ENCODE results near the gene CCNG2.
A peak's percentile ranks its signal among the peaks of the same experiment; 100 is the strongest.

The CCNG2 gene

DNA sequence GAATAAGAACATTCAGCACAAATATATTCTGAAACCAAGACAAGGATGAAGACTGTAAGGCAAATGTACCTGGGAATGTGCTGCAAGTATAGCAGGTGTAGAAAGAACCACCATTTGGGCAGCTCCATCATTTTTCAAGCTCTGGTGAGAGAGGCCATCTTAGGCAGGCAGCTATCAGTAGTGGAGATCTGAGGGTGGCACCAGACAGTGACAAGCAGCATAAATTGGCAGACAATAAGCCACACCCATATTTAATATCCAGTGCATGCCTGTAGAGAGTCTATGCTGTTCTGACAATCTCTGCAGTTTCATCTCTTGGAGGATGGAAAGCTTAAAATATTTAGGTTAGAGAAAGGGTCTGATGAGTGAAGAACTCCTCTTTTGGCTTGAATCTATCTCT, 22.5 kb downstream of the CCNG2 start:
- no peak for DNase-seq

DNA sequence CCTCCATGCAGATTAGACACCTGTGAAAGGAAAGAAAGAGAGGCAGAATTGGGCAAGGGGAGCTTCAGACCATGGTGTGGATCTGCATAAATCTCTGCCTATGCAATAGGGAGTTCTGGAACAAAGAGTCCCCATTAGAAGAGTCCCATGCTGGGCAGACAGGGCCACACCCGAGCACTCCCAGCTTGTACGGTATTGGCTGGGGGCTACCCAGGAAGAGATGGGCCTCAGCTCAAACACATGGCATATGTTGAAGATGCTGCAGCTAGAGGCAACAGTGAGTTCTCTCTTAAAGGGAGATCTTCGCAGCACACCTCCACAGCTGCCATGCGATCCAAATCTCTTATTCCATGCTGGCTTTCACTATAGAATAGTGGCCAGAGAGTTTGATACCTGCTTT, 24.7 kb downstream of the CCNG2 start:
- no peak for DNase-seq

GRCh38 chr4:77183777-77184420, 26.9 kb downstream of the CCNG2 start:
- no peak for DNase-seq

DNA sequence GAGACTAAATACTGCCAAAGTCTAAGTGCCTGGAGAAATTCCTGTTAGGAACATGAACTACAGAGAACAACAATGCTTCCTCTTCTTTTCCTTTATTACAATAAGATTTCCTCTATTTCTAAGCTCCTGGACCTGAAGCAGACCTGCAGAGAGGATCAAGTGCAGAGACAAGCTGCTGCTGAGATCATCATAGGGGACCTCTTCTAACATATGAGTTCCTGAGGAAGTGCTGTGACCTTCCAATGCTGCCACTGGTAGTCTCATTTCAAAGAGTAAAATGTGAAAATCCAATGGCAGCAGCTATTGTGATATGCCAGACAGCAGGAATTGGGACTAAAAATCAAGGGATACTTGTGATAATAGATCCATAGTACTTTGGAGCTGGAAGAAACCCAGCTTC, 28.0 kb downstream of the CCNG2 start:
- no peak for DNase-seq

GRCh38 chr4:77185686-77186085, 28.7 kb downstream of the CCNG2 start:
- DNase-seq, result no peak

DNA sequence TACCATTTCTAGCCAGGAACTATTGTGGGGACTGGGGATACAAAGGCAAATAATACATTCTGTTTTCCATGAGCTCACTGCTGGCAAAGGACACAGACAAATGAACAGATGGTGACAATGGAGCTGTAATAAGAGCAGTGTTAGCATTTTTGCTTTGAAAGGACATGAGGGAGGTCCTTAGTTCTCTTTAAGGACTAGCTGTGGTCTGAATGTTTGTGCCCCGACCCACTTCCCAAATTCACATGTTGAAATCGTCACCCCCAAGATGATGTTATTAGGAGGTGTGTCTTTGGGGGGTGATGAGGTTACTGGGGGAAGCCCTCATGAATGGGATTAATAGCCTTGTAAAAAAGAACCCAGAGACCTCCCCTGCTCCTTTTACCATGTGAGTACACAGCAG, 30.3 kb downstream of the CCNG2 start:
- DNase-seq, result peak; percentile 16

DNA sequence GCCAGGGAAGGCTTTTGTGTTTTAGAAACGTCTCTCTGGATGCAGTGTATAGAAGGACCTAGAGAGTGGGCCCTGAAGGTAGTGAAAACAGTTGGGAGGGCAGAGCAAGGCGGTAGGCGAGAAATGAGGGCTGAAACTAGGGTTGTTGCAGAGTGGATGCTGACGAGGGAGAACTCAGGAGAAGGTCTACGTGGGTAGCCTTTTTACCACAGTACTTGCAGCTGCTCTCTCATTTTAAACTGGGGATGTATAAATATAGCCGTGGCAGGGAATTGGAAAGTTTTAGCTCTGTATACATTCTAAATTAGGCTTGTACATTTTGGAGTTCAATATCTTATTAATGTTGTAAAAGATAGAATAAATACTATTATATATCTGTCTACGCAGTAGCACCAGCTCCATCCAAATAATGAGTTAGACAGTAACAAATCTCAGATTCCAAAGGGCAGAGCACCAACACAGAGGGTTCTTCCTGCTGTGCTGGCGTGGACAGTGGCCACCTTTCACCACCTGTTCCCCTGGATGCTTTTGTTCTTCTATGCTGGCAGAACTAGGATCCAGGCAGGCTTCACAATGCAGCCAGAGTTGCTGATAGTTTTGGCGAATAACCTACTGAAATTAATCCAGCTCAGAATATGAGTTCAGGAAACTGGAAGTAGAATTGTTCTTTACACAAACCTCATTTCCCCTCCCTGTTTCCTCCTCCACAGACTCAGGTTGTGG, 31.7 kb downstream of the CCNG2 start:
- DNase-seq, result no peak

DNA sequence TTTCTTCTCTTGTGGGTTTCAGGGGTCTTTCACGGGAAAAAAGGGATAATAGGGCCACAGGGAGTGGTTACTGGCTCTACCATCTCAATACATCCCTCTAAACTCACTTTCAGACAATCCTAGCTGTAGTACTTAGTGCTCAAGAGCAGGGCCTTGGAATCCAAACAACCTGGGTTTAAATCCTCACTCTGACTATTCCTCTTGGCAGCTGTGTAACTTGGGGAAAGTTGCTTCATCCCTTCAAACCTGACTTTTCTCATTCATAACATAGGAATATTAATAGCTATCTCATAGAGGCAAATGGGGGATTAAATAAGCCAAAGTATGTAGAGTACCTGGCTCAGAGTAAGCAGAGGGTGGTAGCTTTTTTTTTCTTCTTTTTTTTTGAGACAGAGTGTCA, 32.4 kb downstream of the CCNG2 start:
- no peak for DNase-seq

GRCh38 chr4:77190053-77190452, 33.0 kb downstream of the CCNG2 start:
- DNase-seq, result no peak

- DNase-seq, result no peak
Observed at GRCh38 chr4:77193046-77193445, 36.0 kb downstream of the CCNG2 start.

GRCh38 chr4:77193511-77194102, 36.6 kb downstream of the CCNG2 start:
- no peak for DNase-seq

GRCh38 chr4:77194366-77194765, 37.4 kb downstream of the CCNG2 start:
- no peak for DNase-seq

DNA sequence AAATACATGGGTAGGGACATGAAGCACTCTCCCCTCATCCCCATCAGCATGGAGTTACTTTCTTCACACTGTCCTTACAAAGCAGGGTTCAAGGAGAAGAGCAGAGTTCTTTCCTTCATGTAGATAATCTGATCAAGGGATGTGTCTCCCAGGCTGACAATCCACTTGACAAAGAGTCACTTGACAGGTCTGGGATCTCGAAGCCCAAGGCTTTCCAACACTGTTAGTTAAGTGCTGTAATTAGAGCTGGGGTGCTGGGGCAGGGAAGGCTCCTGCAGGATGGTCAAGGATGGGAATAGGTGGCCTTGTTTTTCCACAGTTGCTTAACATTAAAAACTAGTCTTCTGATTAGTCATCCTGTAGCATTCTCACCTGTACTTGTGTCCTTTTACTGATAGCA, 38.0 kb downstream of the CCNG2 start:
- no peak for DNase-seq

DNA sequence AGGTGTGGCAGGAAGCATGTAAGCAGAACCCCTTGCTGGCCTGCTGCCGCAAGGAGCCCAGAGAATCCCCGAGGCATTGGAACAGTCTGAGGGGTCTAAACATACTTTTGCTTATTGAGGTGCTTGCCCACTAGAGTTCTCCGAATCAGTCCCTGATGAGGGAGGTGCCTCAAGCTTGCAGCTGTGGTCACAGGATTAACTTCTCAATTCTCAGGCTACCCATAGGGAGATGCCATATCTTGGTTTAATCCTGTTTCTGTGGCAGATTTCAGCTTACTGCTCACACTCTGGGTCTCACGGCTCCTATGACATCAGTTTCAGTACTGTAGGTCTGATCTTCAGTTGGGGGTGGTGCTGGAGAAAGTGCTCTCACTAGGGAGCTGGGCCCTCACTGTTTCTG, 39.9 kb downstream of the CCNG2 start:
- DNase-seq, result no peak

DNA sequence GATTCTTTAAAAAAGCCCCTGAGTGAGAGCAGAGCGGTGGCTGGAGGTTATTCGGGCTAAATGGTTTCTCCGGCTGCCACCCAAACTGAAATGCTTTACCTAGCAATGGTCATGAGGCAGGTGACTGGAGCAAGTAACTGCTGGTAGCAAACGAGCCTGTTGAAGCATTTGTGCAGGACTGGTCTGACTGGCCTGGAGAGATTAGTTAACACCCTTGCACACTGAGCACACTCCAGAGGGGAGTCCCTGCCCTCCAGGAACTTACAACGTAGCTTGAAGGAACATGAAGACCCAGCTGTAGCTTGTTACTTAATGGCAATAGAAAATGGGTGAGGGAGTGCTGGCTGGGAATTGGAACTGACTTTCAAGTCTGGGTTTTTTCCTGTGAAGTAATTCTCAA, 40.4 kb downstream of the CCNG2 start:
- DNase-seq, result no peak

DNA sequence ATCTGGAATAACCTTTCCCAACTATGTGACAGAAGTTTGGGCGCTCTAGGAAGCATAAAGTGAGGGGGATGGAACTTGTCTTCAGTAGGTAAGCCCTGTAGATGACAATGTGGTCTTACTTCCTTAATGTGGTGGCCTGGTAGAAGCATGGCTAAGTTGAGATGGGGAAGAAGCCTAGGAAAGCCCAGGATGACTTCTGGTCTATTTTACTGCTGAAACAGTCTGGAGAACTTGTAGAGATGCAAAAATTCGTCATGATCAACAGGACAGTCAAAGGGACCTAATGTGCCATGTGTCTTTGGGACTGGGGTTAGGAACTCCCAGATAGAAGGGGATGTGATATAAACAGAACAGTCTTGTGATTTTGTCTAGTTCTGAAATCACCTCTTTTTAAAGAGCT, 40.8 kb downstream of the CCNG2 start:
- DNase-seq, result no peak

GRCh38 chr4:77199276-77199675, 42.3 kb downstream of the CCNG2 start:
- no peak for DNase-seq

GRCh38 chr4:77199701-77200100, 42.7 kb downstream of the CCNG2 start:
- DNase-seq, result no peak

DNA sequence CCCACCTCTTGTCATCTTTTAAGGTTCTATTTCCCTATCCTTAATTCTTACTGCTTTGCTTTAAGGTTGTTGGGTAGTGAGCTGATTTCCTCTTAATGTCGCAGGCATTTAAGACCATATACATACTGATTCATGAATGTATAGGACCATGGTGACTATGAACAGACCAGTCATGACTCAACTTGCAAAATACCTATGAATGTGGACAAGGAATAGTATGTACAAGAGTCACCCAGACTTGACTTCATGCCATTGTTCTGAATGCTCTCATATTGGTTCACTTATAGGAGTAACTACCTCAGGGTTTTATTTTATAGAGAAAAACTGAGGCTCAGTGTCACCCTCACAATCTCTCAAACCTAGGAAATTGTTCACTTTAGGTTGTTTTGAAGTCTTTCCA, 44.3 kb downstream of the CCNG2 start:
- no peak for DNase-seq

- no peak for DNase-seq
Observed at GRCh38 chr4:77201857-77202256, 44.9 kb downstream of the CCNG2 start.

- no peak for DNase-seq
Observed at GRCh38 chr4:77202491-77202890, 45.5 kb downstream of the CCNG2 start.

GRCh38 chr4:77203380-77204197, 46.6 kb downstream of the CCNG2 start:
- peak; percentile 2 for DNase-seq

DNA sequence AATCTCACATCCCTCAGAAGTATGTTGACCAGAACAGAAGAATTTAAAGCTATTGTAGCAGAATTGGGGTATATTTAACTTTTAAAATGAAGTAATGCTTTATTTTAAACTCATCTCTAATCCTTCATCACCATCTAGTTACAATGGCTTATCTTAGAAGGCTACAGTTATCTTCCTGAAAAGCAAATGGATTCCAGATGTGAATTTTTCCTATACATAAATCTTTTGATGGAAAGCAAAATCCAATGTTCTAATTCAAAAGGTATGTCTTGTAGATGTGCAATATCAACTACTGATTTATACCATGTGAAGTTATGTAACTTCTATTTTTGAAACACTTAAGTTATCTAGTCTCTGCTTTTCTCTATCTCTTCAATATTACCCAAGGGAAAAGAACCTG, 47.6 kb downstream of the CCNG2 start:
- no peak for DNase-seq

GRCh38 chr4:77209012-77209411, 52.0 kb downstream of the CCNG2 start:
- DNase-seq, result no peak

Measured in NCI-H2171 (cell line).